Left kidney (tissue), 2 donors: ENCODE measurements around the gene KIAA1549. TPM values are rescaled to one million over a fixed set of nuclear protein-coding genes. Genes with fewer than 3 reads are reported as not detected.

Experiments
- DNase-seq: peaks from one replicate; pipeline ENCODE4 v3.0.0-alpha.2; 2013
- polyA plus RNA-seq: library from polyadenylated mRNA; unstranded; fragments of 120-200 nt; gene quantifications from one replicate; pipeline ENCODE4 v1.2.1, GENCODE V29; 2013; ENCODE audit not compliant: insufficient read length

The KIAA1549 gene
- polyA plus RNA-seq, 1 donor, result 15.5 TPM

- DNase-seq, result no peak
Measured at GRCh38 chr7:138975343-138976104, 5.7 kb downstream of the KIAA1549 start.

GRCh38 chr7:138974675-138975292, 6.4 kb downstream of the KIAA1549 start:
- DNase-seq, result no peak

- DNase-seq, result no peak
Measured at GRCh38 chr7:138974103-138974502, 7.1 kb downstream of the KIAA1549 start.

- DNase-seq, result no peak
Measured at GRCh38 chr7:138970952-138971351, 10.2 kb downstream of the KIAA1549 start.

- DNase-seq, result no peak
Measured at GRCh38 chr7:138970446-138970845, 10.7 kb downstream of the KIAA1549 start.

GRCh38 chr7:138967159-138967558, 14.0 kb downstream of the KIAA1549 start:
- no peak for DNase-seq

GRCh38 chr7:138964624-138965436, 16.4 kb downstream of the KIAA1549 start:
- DNase-seq, result no peak

GRCh38 chr7:138963675-138964074, 17.5 kb downstream of the KIAA1549 start:
- DNase-seq, result no peak

- DNase-seq, result no peak
Measured at GRCh38 chr7:138962561-138963270, 18.5 kb downstream of the KIAA1549 start.

GRCh38 chr7:138961159-138961558, 20.0 kb downstream of the KIAA1549 start:
- DNase-seq, result no peak

- DNase-seq, result no peak
Measured at GRCh38 chr7:138958391-138958956, 22.7 kb downstream of the KIAA1549 start.

GRCh38 chr7:138957753-138958390, 23.3 kb downstream of the KIAA1549 start:
- DNase-seq, result no peak

- no peak for DNase-seq
Measured at GRCh38 chr7:138957217-138957616, 24.0 kb downstream of the KIAA1549 start.

GRCh38 chr7:138954545-138955475, 26.4 kb downstream of the KIAA1549 start:
- DNase-seq, result no peak

GRCh38 chr7:138952791-138953190, 28.4 kb downstream of the KIAA1549 start:
- no peak for DNase-seq

- no peak for DNase-seq
Measured at GRCh38 chr7:138951953-138952352, 29.2 kb downstream of the KIAA1549 start.

GRCh38 chr7:138949421-138950088, 31.6 kb downstream of the KIAA1549 start:
- DNase-seq, result no peak

- no peak for DNase-seq
Measured at GRCh38 chr7:138948403-138948802, 32.8 kb downstream of the KIAA1549 start.

GRCh38 chr7:138945821-138946220, 35.4 kb downstream of the KIAA1549 start:
- DNase-seq, result no peak

GRCh38 chr7:138945154-138945553, 36.0 kb downstream of the KIAA1549 start:
- no peak for DNase-seq
